Stimulated activated CD8-positive, alpha-beta memory T cell treated with anti-CD3 and anti-CD28 coated beads, Interleukin-2, amount 100 ng/mL, for 48 hours (primary cell): Measurements from ENCODE around the gene RRM1.
"Not testable (repeated sequence)": the region's sequence is repeated elsewhere in the genome, so short reads cannot be mapped to it uniquely, and the experiment has no call there.

Source experiments
- DNase-seq, 2 donors: peaks; one replicate each; pipeline ENCODE4 v3.0.0-alpha.2; 2020; ENCODE audit warnings: low read depth in 2 of 2

Gene RRM1

DNA sequence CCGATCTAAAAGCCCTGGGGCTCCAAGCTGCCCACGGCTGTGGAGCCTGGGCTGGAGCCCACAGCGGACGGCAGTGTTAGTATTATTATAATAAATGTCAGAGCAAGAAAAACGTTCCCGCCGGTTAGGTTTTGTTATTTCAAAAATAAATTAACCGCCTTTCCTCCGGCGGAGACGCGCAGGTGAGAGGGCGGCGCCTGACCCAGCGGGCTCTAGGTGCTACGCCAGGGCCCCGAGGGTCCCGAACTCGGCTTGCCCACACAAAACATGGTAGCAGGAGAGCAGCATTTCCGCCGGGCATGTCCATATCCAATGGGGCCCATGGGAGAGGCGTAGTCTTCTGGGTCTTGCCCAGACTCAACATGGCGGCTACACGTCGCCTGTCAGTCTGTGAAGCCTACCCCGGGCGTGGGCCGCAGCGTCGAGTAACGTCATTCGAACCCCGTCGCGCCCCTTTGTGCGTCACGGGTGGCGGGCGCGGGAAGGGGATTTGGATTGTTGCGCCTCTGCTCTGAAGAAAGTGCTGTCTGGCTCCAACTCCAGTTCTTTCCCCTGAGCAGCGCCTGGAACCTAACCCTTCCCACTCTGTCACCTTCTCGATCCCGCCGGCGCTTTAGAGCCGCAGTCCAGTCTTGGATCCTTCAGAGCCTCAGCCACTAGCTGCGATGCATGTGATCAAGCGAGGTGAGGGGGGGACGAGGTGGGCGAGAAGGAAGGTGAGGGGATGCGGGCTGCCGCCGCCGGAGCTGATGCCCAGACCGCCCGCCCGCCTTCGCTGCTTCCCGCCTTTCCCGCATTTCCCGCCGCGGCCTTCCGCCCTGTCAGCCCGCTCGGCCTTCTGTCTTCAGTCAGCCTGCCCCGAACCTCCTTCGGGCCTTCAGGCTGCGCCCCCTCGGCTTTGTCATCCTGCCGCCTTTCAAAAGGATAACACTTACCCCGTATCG lies at the start of gene RRM1:
RRM1 (plus strand) TSS at position 452 of the 944 bp plus-strand sequence; CDS start at position 666, 214 bp downstream.
- peak; percentile 89 to 92 for DNase-seq

DNA sequence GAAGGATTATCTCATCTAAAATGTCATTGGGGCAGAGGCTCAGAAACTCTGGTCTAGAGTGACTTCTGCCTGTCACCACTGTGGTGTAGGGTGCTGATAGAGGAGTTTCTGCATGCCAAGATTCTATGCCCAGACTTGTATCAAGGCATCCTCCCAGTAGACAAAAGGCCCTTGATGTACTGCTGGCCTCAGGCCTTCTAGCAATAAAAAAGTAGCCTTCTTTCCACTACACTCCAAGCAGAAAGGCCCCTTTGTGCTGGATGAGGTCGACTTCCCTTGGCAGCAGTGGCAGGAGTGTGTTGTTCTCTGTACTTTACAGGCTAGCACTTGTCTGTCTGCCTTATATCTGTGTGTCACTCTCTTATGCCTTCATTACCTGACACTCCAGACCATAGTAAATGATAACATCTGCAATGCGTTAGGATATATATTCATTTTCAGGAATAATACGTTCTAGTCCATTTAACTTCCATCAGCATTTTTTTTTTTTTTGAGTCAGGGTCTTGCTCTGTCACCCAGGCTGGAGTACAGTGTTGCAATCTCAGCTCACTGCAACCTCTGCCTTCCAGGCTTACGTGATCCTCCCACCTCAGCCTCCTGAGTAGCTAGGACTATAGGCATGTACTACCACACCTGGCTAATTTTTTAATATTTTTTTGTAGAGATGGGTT lies 49.5 kb upstream of the RRM1 start:
- no peak for DNase-seq

DNA sequence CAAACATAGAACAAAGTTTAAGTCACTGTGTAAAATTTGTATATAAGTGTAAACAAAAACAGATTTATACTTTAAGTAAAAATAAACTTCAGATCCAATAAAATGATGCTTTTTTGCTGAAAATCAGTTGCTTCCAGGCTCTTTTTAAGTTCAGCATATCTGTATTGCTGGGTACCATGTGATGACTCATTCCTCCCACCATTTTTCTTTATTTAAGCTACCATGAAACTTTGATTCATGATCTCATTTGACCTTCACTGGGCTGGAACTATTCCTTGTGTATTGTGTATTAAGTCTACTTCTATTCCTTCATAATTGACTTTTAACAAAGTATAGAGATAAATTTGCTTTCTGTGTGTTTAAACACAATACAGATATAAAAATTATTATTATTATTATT lies 46.3 kb upstream of the RRM1 start:
- DNase-seq: no peak

DNA sequence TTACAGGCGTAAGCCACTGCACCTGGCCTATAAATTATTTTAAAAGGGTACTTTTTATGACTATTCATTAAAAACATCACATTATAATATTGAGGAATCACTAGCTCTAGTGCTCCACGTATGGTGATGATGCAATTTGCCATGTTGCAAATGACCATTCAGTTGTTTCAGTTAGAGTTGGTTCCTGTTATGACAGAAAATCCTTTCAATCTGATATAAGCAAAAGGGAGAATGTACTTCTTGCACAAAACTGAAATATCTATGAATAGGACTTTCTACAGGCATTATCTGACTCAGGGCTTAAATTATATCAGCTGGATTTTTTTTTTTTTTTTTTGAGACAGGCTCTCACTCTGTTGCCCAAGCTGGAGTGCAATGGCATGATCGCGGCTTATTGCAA lies 45.6 kb upstream of the RRM1 start:
- no peak for DNase-seq

DNA sequence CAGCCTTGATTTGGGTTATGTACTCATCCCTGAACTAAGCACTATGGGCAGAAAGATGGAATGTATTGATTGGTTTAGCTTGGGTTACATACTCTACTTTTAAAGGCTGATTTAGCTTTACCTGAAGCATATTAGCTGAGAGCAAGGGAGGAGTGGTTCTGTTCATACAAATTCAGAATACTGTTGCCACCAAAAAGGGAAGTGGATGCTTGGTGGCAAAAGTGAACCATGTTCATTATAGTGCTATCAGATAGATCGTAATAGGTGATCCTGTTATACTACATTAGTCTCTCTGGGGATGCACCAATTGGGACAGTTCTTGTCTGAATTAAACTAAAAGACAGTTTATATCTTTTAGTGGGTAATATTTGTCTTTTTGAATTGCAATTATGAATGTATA lies 44.5 kb upstream of the RRM1 start:
- no peak for DNase-seq

DNA sequence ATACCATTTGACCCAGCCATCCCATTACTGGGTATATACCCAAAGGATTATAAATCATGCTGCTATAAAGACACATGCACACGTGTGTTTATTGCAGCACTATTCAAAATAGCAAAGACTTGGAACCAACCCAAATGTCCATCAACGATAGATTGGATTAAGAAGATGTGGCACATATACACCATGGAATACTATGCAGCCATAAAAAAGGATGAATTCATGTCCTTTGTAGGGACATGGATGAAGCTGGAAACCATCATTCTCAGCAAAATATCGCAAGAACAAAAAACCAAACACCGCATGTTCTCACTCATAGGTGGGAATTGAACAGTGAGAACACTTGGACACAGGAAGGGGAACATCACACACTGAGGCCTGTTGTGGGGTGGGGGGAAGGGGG lies 41.4 kb upstream of the RRM1 start:
- DNase-seq: not testable (repeated sequence)

DNA sequence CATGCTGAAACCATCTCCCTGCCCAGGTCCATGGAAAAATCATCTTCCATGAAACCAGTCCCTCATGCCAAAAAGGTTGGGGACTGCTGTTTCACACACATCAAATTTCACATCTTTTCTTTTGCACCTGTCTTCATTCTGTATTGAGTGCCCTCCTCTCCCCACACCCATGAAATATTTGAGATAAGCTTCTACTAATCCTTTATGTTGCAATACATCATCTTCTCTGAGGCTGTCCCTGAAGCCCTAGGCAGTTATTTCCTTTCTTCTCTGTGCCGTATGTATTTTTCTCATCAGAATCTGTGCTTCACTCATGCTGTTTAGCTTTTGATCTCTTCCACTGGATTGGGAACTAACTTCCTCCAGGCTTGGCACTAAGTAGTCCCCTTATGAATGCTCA lies 40.0 kb upstream of the RRM1 start:
- DNase-seq: no peak

DNA sequence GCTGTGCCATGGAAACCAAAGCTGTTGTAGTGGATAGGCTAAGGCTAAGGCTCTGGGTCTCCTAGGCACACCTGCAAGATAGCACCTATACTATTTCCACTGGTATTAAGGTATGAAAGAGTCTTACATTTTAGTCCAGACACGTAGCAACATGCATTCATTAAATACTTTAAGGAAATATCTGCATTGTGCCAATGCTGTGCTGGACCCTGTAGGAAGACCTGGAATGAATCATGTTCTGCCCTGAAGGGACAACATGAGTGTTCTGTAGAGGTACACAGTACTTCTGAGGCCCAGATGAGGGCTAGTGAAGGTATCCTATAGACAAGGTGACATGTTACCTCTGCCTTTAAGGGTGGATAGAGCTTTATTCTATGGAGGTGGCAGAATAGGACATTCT lies 35.2 kb upstream of the RRM1 start:
- no peak for DNase-seq

DNA sequence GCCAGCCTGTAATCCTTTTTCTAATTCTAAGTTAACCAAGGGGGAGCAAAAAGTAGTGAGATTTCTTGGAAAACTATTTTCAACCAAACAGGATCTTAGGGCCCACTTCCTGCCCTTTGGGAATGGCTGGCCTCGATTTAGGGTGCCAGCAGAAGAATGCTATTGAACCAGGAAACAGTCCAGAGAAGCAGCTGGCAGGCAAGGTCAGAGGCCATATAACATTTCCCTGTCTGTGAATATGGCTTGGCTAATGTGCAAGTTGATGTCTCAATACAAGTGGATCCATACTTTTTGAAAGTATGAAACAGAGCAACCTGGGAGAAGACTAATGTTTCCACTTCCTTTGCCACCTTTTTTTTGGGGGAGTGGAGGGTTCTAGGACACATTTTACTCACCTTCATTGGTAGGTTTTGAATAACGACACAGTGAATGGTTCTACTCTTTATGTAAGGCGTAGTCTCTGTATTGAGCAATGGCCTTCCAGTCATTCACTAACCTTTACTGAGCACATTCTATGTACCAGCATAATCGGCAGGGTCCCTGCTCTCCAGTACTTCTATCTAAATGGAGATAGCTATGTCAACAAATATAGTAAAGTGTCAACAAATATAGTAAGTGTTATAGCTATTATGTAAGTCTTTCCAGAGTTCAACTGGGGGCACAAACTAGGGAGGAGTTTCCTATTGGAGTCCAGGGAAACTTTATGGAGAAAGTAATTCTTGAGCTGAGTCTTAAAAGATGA lies 34.2 kb upstream of the RRM1 start:
- DNase-seq: no peak

DNA sequence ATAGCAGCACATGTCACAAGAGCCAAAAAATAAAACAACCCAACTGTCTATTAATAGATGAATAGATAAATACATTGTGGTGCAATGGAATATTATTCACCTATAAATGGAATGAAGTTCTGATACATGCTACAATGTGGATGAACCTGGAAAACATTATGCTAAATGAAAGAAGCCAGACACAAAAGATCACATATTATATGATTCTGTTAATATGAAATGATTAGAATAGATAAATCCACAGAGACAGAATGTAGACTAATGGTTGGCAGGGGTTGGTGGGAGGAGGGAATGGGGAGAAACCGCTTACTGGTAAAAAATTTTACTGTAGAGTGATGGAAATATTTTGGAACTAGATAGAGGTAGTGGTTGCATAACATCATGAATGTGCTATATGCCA lies 32.9 kb upstream of the RRM1 start:
- DNase-seq: no peak

DNA sequence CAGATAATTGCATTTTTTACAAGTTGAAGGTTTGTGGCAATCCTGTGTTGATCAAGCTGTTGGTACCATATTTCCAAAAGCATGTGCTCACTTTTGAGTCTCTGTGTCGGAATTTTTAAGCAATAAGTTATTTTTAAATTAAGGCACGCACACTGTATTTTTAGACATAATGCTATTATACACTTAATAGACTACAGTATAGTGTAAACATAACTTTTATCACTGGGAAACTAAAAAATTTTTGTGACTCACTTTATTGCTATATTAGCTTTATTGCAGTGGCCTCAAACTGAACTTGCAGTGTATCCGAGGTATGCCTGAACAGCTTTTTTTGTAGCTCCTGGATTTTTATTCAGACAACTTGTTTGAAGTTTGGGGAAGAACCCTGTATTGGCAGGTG lies 31.3 kb upstream of the RRM1 start:
- no peak for DNase-seq

DNA sequence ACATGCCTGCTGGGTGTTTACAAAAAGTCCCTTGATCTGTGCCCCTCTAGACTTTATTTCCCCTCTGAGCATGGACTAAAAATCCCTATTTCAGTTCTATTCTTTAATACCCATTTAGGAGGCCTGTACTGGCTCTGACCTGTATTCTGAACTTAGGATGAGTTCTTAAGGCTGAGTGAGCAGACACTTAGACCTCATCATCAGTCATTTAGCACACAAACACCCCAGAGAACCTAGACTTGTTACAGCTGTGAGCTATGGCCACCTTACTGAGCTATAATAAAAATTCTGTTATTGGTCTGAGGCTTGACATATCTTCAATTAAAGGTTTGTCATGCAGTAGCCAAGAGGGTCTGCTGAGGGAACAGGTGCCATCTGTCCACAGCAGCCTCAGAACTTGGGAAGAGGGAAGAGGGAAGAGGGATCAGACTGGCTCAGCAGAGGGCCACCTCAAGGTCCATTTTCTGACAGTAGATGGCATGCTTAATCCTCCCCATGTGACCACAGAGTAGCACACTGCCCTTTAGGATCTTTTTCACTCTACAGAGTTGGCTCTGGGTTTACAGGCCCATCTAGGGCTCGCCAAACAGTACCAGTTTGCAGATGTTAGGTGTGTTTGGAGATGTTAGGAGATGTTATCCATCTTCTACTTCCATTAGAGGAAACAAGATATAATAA lies 30.2 kb upstream of the RRM1 start:
- no peak for DNase-seq

DNA sequence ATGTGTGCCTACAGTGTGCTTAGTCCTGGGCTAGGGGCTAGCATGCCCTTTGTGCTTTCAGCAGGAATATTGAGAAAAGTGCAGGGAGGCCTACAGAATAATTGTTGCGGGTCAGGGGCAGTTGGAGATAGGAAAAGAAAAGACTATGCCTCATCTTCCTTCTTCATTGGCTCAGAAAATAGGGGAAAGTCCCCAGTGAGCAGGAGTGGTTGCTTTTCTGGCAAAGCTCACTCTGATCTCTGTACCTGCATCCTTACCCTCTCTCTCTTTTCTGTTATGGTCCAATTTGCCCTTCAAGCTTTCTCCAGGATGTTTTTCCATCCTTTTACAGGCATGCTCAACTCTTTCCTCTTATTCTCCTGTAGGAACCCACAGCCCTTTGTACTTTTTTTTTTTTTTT lies 29.5 kb upstream of the RRM1 start:
- no peak for DNase-seq

DNA sequence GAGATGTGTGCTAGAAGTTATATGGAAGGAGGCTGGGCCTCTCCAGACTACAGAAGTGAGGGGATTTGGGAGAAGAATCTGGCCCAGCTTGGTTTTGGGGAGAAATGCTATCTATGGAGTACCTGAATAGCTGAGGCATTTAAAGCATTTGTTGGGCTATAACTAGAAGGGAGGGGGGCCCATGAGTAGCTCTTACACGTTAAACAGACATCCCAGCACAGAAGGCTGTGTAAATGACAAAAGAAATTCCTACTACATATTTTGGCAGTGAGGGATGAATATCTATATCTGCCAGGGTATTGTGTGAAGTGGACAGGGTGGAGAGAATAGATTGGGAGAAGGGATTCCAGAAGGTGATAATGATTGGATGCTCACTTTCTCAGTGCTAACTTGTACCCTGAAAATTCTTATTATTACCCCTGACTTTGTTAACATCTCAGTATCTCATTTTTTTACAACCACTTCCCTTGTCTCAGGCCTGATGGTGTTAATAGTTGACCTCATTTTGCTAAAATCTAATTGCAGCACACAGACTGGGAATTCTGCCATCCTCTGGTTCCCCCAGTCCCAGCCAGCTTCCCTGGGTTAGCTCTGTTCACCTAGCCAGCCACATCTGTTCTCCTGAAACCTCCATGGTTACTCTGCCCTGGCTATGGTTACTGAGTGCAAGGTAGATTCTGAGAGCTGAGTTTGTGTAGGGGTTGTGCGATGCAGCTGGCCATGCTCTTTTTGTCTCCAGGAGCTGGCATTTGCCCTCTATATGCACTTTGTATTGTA lies 28.8 kb upstream of the RRM1 start:
- no peak for DNase-seq

DNA sequence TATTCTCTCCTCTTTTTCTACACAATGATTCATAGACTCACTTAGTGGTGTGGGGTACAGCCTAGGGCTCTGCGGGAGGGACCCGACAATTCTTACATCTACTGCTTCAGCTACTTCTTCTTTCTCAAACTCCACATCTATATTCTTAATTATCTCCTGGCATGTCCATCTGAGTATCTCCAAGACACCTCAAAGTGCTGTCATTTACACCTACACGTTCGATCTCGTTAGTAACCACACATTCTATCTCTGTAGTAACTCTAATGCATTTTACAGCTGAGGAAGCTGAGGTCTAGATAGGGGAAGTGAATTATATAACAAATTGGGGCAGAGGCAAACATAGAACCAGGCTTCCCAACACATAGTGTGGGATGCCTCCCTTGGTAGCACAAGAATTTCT lies 27.7 kb upstream of the RRM1 start:
- DNase-seq: no peak

DNA sequence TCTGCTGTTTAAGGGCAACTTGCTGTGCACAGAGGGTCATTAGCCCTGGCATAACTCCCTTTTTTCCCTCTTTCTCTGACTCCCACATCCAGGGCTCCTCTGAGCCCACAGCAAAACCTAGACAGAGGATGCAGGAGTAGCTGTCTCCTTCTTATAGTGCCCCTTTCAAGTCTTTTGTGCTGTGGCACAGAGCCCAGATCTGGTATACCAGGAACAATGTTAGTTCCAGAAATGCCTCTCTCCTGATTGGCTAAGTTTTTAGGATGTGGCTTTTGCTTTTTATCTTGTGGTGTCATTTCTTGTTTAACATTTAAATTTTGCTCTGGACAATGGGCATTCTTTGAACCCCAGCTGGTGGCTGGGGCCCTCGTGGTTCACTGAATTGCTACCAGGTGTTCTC lies 25.6 kb upstream of the RRM1 start:
- DNase-seq: no peak

DNA sequence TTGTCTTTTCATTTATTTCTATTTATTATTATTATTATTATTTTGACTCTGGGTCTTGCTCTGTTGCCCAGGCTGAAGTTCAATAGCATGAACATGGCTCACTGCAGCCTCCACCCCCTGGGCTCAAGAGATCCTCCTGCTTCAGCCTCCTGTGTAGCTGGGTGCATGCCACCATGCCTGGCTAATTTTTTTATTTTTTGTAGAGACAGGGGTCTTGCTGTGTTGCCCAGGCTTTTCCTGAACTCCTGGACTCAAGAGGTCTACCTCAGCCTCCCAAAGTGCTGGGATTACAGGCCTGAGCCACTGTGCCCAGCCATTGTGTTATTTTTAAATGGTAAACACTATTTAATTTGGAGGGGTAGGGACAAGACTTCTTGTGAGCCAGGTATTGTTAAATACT lies 23.3 kb upstream of the RRM1 start:
- no peak for DNase-seq

DNA sequence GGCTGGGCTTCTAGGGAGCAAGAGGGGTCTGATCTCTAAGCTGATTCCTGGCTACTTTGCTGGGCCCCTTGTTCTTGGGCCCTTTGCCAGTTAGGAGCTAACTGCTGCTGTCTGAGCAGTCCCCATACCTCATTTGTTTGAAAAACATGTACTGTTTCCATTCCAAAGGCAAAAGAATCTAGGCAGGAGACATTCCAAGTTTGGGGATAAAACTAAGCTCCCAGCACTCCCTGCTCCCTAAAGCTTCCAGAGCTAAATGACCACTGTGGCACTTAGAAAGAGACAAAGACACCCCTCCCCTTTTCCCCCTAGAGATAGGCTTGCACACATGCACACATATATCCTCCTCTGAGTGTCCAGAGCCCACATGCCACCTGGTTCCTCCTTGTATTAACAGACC lies 22.7 kb upstream of the RRM1 start:
- no peak for DNase-seq

DNA sequence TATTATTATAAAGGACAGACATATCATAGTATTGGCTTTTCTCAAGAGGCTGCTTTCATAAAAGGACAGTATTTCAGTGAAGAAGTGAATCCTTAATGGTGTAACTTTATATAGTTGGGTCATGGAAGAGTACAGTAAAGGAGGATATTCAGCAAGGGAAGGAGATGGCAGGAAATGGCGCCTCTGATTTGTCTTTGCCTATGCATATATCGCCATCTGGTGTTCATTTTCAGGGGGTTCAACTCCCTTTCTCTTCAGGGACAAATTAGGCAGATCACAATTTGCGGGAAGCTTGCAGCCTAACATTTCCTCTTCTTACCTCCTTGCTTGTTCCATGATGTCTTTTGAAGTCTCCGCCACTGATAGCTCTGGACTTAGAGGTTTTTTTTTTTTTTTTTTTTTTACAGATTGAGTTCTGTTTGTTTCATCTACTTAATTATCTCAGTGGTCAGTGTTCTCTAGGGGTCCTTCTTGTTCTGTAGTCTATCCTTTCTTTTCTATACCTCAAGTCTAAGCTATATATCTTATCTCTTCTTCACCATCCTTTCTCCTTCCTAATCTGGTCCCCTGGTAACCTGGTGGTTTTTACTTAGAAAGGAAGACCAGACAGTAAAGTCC lies 21.8 kb upstream of the RRM1 start:
- DNase-seq: no peak

DNA sequence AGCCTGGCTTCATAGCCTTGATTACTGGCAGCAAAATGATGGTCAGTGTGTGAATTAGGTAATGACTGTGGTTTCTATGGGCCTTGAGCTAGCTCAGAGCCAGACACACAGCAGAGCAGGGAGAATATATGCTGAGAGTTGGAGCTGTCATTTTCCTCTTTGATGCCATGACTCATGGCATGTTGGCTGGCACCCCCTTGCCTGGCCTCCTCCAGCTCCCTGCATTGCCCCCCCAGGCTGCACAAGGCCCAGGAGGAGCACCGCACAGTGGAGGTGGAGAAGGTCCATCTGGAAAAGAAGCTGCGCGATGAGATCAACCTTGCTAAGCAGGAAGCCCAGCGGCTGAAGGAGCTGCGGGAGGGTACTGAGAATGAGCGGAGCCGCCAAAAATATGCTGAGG lies 20.3 kb upstream of the RRM1 start:
- no peak for DNase-seq

DNA sequence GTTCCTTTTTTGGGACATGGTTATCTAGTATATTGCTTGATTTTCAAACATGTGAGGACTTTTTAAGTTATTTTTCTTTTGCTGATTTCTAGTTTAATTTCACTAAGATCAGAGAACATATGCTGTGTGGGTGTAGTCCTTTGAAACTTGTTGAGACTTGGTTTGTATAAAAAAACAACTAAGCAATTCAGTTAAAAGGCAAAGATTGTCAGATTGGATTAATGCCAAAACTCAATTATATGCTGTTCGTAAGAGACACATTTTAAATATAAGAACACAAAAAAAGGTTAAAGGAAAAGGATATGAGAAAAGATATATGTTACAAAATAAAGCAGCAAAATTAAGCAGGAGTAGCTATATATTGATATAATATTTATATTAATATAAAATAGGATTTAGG lies 17.8 kb upstream of the RRM1 start:
- no peak for DNase-seq
